ENCODE results near the gene CDX4.
"Not testable (repeated sequence)": the region's sequence is repeated elsewhere in the genome, so short reads cannot be mapped to it uniquely, and the experiment has no call there.

CDX4 gene

GRCh38 chrX:73448379-73448778, 1.5 kb downstream of the CDX4 start:
- no peak for TF ChIP-seq CTCF (IDR thresholded peaks at IDR 0.05; ENCODE audit: insufficient read depth, missing control alignments)
- FAIRE-seq (no peak), DNase-seq (ENCODE audit: insufficient read length, low spot score) (no peak)

- FAIRE-seq (no peak), DNase-seq (ENCODE audit: insufficient read length, low spot score) (no peak)
- no peak for TF ChIP-seq CTCF (IDR thresholded peaks at IDR 0.05; ENCODE audit: insufficient read depth, missing control alignments)
Measured at GRCh38 chrX:73455171-73455570, 8.3 kb downstream of the CDX4 start.

GRCh38 chrX:73457306-73457705, 10.5 kb downstream of the CDX4 start:
- DNase-seq (ENCODE audit: insufficient read length, low spot score) (no peak), FAIRE-seq (no peak)
- TF ChIP-seq CTCF (IDR thresholded peaks at IDR 0.05; ENCODE audit: insufficient read depth, missing control alignments), result no peak

- TF ChIP-seq CTCF (IDR thresholded peaks at IDR 0.05; ENCODE audit: insufficient read depth, missing control alignments), result no peak
- DNase-seq (ENCODE audit: insufficient read length, low spot score) (no peak), FAIRE-seq (no peak)
Measured at GRCh38 chrX:73468376-73468775, 21.5 kb downstream of the CDX4 start.

GRCh38 chrX:73478961-73479360, 32.1 kb downstream of the CDX4 start:
- TF ChIP-seq CTCF (IDR thresholded peaks at IDR 0.05; ENCODE audit: insufficient read depth, missing control alignments), result no peak
- no peak for FAIRE-seq
- no peak for DNase-seq (ENCODE audit: insufficient read length, low spot score)

GRCh38 chrX:73481521-73481920, 34.7 kb downstream of the CDX4 start:
- TF ChIP-seq CTCF (IDR thresholded peaks at IDR 0.05; ENCODE audit: insufficient read depth, missing control alignments), result no peak
- FAIRE-seq, result no peak
- DNase-seq (ENCODE audit: insufficient read length, low spot score), result no peak

GRCh38 chrX:73490661-73491060, 43.8 kb downstream of the CDX4 start:
- no peak for TF ChIP-seq CTCF (IDR thresholded peaks at IDR 0.05; ENCODE audit: insufficient read depth, missing control alignments)
- FAIRE-seq (no peak), DNase-seq (ENCODE audit: insufficient read length, low spot score) (no peak)

GRCh38 chrX:73492178-73492577, 45.3 kb downstream of the CDX4 start:
- DNase-seq (ENCODE audit: insufficient read length, low spot score); FAIRE-seq: not testable (repeated sequence)

Data from D721Med (cell line).